Heart left ventricle (tissue), 13 donors: Measurements from ENCODE around the gene TF.

Experiments used
- CTCF ChIP-seq, 12 donors: fragments of 200-600 bp; sonication (generic) in 4 of 12; IDR thresholded peaks; one replicate each; pipeline versions ENCODE4 v1.5.0 to v1.8.0; 2018 to 2022; ENCODE audit warnings: antibody characterized with exemption in 12 of 12, mild to moderate bottlenecking in 5 of 12
- POLR2A ChIP-seq, 2 donors: fragments of 450-650 bp; IDR thresholded peaks; one replicate each; pipeline ENCODE4 v1.6.1; 2017; ENCODE audit warnings: antibody characterized with exemption in 2 of 2, mild to moderate bottlenecking in 2 of 2, moderate library complexity in 2 of 2
- donor health status: ischemic (EF 13 %, LVEDD 7.1; RV severe dilation, severe dysfunction).
- donor health status: DM: no; HTN: yes; CAD: no.
- donor health status: DM: no; HTN: no; CAD: no.
- donor health status: ischemic (EF 25% LVEDD 6.9; RV normal size, moderate dysfunction).
- donor health status: ischemic (EF 25% LVEDD 5.7; RV mildly dilated, moderate dysfunction).
- donor health status: ischemic (EF 35%, LVEDD 5.7; RV mildly dilated, moderate dysfunction).
- donor health status: nonischemic (EF 11% LVEDD 7.7; RV severe dilation, severe dysfunction).
- donor health status: DM: yes; HTN: yes; CAD: no.
- donor health status: PGD.
- donor health status: ischemic (EF 29% LVEDD 5.4; RV normal size, mild dysfunction).
- donor health status: nonischemic (EF 23%, LVEDD 6.1; RV moderate dilation, normal function).

- no peak for TF ChIP-seq CTCF (IDR thresholded peaks at IDR 0.05)
- TF ChIP-seq POLR2A (IDR thresholded peaks at IDR 0.05): no peak
Observed at GRCh38 chr3:133706033-133706432, 40.2 kb upstream of the TF start.
